ENCODE results near the gene KCNE1.

The KCNE1 gene

DNA sequence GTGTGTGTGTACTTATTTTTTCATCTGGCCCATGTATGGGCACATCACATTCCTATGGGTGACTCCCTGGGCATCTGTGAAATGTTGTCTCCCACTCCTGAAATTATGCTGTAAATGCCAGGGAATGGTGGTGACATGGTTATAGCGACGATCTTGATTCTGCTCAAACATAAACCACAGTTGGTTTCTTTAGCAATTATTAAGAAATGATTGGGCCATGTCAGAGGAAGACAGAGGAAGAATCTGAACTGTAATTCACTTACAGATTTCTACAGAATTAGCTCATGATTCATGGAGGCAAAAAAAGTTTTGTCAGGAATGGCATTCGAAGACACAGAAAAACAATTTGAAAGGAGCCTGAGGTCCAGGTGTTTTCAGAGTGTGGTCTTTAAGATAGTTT, 25.8 kb upstream of the KCNE1 start:
- TF ChIP-seq, protein P1, sequence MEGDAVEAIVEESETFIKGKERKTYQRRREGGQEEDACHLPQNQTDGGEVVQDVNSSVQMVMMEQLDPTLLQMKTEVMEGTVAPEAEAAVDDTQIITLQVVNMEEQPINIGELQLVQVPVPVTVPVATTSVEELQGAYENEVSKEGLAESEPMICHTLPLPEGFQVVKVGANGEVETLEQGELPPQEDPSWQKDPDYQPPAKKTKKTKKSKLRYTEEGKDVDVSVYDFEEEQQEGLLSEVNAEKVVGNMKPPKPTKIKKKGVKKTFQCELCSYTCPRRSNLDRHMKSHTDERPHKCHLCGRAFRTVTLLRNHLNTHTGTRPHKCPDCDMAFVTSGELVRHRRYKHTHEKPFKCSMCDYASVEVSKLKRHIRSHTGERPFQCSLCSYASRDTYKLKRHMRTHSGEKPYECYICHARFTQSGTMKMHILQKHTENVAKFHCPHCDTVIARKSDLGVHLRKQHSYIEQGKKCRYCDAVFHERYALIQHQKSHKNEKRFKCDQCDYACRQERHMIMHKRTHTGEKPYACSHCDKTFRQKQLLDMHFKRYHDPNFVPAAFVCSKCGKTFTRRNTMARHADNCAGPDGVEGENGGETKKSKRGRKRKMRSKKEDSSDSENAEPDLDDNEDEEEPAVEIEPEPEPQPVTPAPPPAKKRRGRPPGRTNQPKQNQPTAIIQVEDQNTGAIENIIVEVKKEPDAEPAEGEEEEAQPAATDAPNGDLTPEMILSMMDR (conservative IDR thresholded peaks at IDR 0.05; ENCODE audit: low read depth) = no peak
- H3K27ac ChIP-seq = no peak overlapping the region
- DNase-seq (ENCODE audit: low spot score) = no peak
- POLR2A ChIA-PET (ENCODE audit: low non-redundant PET) = no interaction called here
- CTCF ChIA-PET = interaction anchor here (0.7 kb wide), 1 partner anchor 25 kb away, joined by 4 read pairs; no protein-coding TSS in a partner anchor

DNA sequence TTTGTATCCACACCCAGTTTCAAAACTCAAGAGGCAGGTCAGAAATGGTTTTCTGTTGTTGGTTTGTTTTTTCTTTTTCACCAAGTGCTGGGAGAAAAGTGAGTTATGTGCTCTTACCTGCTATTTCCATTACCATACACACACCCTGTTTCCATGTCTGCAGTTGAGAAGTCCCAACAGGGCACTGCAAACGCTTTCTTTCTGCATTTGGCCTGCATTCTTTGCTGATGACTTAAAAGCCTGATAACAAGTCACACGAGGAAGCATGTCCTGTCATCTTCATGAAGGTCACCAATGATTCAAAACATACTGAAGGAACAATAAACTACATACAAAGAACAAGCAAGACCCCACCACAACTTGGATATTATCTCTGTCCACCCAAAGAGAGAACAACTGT, 24.8 kb upstream of the KCNE1 start:
- DNase-seq (ENCODE audit: low spot score) = no peak
- TF ChIP-seq, protein P1 (conservative IDR thresholded peaks at IDR 0.05; ENCODE audit: low read depth) = no peak
- no peak overlapping the region for H3K27ac ChIP-seq
- CTCF ChIA-PET = no interaction called here
- POLR2A ChIA-PET (ENCODE audit: low non-redundant PET) = no interaction called here

DNA sequence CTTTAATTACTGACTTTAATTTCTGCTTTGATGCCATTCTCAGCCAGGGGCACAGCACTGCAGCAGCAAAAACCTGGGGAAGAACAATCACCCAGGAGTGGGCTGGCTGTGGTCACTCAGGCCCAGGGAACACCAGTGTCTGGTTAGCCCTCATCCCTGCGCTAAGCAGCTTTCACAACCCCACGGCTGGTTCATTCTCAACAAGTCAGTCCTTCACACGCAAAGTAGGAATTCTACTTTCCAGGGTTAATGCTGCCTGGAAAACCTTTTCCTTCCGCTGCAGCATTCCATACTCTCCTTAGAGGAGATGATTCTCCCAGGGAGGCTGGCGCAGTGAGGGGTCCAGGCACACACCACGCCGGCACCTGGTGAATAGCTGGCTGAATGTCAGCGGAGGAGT, 24.3 kb upstream of the KCNE1 start:
- no peak overlapping the region for H3K27ac ChIP-seq
- TF ChIP-seq, protein P1 (conservative IDR thresholded peaks at IDR 0.05; ENCODE audit: low read depth) = no peak
- POLR2A ChIA-PET (ENCODE audit: low non-redundant PET) = no interaction called here
- CTCF ChIA-PET = no interaction called here
- no peak for DNase-seq (ENCODE audit: low spot score)

DNA sequence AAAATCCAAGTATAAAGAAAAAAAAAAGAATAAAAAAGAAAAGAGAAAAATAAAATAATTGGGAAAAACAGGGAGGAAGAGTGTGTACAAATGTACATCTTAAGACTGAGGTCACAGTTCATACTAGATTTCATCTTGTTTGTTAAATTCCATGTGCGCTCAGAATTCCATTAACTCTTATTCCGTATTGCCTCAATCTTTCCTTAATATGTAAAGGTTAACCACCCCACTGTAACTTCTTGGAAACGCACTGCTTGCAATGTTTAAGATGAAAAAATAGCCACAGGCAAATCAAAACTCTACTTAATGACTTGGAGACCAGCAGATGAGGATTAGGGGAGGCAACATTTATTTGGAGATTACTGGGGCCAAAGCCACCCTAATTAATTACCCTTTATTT, 23.9 kb upstream of the KCNE1 start:
- ChIA-PET CTCF (no interaction called here), POLR2A (ENCODE audit: low non-redundant PET) (no interaction called here)
- TF ChIP-seq, protein P1 (conservative IDR thresholded peaks at IDR 0.05; ENCODE audit: low read depth) = no peak
- no peak for DNase-seq (ENCODE audit: low spot score)
- H3K27ac ChIP-seq = no peak overlapping the region

DNA sequence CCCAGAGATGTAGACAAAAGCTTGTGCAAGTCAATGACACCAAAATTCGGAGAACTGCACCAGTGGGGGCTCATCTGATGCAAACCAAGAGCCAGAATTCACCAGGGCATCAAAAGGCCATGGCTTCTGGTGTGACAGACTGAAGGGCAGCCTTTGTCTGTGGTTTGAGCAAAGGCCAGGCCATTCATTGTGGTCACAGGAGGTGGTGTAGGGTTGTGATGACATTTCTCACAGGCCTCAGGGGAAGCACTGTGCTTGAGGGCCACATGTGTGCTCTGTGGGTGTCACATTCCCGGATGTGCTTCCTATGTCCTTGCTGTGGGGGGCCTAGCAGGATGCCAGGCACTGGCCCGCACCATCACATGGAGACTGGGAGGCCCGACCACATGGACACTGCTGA, 22.5 kb upstream of the KCNE1 start:
- TF ChIP-seq, protein P1 (conservative IDR thresholded peaks at IDR 0.05; ENCODE audit: low read depth) = no peak

DNA sequence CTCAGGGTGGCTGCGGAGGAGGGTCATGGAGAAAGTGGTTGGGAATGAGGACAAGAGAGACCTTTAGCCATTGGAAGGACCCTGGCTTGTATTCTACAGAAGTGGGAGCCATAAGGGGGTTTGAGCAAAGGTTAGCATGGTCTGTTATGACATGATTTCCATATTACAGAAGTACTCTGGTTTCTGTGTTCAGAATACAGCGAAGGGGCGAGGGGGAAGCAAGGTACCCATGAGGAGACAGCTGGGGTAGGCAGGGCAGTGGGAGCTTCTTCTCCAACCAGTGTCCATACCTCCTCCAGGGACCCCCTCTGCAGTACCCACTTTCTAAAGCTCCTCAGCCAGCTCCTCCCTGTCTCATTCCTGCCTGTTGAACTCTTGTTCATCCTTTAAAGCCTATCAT, 21.9 kb upstream of the KCNE1 start:
- H3K27ac ChIP-seq = no peak overlapping the region
- no peak for DNase-seq (ENCODE audit: low spot score)
- POLR2A ChIA-PET (ENCODE audit: low non-redundant PET) = no interaction called here
- CTCF ChIA-PET = interaction anchor here (1.0 kb wide), 1 partner anchor 10 kb away, joined by 3 read pairs; no protein-coding TSS in a partner anchor
- TF ChIP-seq, protein P1 (conservative IDR thresholded peaks at IDR 0.05; ENCODE audit: low read depth) = no peak

More for the DNA sequence above, 22.5 kb upstream of the KCNE1 start:
- CTCF ChIA-PET = no interaction called here
- no peak overlapping the region for H3K27ac ChIP-seq
- no peak for DNase-seq (ENCODE audit: low spot score)
- POLR2A ChIA-PET (ENCODE audit: low non-redundant PET) = no interaction called here

DNA sequence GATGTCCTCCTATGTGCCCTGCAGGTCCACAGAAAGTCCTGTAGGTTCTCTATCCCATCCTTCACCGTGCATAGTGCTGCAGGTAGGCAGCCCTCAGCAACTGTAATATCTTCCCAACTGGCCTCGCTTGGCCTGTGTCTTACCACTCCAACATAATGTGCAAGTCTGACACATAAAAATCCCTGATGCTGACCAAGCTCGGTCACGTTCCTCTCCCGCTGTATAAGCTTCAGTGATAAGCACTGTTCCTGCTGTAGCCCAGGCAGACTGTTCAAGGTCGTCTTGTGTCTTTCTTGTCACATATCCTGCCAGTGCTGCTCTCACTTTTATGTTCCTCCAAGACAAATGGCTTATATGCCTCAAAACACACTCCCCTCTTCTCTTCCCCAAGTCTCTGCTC, 19.4 kb upstream of the KCNE1 start:
- DNase-seq (ENCODE audit: low spot score) = no peak
- TF ChIP-seq, protein P1 (conservative IDR thresholded peaks at IDR 0.05; ENCODE audit: low read depth) = no peak
- H3K27ac ChIP-seq = no peak overlapping the region
- ChIA-PET CTCF (no interaction called here), POLR2A (ENCODE audit: low non-redundant PET) (no interaction called here)

Measured in RWPE1 (cell line).